GM21737 (cell line): Measurements from ENCODE around the gene ATP6V1B1.

Source experiments
- ATAC-seq: cut with Tn5 transposase; IDR thresholded peaks from one replicate; pipeline ENCODE4 v1.9.1; 2021; ENCODE audit warnings: mild to moderate bottlenecking, moderate library complexity; ENCODE audit not compliant: unreplicated experiment

ATP6V1B1 gene

GRCh38 chr2:70926042-70926441, 9.7 kb upstream of the ATP6V1B1 start:
- ATAC-seq: no peak

DNA sequence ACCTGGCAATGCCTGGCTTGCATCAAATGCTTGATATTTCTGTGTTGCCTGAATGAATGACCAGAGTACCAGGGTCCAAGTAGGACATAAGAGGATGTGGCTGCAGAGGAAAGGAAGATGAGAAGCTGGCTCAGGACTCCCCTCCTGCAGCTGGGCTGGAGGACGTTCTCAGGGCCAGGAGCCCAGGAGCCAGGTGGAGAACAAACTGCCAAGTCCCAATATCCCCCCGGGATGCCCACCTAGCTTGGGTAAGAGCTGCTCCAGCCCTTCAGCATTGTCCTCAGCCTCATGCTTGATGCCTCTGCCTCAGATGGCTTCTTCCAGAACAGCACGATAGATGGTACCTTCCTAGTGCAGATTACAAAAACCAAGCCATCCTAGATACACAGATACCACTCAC, 8.6 kb upstream of the ATP6V1B1 start:
- no peak for ATAC-seq

DNA sequence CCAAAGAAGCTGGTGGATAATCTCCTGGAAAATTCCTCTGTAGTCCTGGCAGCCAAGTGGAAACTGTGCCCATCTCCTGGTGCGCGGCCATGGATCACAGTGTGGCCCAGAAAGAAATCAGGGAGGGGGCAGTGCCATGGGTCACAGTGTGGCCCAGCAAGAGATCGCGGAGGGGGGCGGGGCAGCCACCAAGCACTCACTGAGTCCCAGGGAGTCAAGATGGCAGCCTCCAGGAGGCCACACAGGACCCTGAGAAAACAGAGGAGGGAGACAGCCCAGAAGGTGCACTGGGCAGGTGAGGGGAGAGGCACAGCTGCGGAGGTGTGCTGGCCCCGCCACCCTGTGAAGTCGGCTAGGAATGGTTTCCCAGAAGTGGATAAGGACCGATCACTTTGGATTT, 8.1 kb upstream of the ATP6V1B1 start:
- no peak for ATAC-seq

DNA sequence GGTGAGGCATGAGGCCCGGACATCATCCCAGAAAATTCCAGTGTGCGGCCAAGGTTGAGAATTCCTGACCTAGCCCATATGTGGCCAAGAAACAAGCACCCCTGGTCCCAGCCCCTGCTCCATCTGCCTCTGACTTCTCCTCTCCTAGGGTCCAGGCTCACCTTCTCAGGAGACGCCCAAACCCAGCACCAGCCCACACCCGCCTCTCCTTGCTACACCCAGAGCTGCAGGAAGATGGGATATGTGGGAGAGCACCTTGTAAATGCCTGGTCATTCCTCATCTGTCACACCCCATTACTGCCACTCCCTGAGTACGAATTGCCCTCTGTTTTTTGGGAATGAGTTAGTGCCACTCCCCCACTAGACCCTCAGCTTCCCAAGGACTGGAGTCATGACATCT, 7.3 kb upstream of the ATP6V1B1 start:
- no peak for ATAC-seq

DNA sequence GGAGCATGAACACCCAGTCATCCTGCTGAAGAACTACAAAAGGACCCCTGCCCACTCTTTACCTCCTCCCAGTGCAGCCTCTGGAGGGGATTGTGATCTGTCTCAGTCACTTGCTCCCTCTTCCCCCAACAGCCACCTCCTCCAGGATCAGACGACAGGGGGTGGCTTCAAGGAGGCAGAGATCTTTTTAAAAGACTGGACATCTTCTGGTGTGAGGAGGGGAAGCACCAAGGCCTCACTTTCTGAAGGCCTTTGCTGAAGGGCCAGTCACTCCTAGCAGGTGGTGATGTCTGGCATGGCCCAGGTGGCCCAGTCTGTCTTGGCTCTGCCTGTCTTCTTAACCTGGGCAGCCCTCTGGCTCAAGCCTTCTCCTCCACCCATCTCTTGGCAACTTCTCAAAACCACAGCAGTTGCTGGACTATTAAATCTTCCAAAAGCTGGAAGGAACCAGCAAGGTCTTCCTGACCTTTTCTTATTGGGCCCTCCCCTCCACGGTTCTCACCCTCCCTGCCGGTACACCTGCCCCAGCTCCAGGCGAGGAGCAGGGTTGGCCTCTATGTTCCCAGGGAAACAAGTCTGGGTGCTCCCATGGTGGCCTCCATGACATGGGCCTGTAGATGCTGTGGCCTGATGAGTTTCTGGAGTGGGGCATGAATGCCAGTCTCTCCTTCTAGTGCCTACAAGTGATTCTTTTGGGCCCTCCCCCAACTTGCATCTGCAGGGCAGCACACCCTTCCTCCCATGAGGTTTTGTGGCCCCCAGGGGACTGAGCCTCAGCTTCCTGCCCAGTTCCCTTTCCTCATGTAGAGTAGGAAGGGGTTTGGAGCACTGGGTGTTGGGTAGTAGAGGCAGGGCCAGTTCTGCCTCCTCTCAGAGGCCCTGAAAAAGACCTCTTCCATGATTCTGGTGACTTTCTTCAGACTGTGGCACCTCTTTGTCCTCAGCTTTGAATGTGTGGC, 5.0 kb upstream of the ATP6V1B1 start:
- no peak for ATAC-seq

DNA sequence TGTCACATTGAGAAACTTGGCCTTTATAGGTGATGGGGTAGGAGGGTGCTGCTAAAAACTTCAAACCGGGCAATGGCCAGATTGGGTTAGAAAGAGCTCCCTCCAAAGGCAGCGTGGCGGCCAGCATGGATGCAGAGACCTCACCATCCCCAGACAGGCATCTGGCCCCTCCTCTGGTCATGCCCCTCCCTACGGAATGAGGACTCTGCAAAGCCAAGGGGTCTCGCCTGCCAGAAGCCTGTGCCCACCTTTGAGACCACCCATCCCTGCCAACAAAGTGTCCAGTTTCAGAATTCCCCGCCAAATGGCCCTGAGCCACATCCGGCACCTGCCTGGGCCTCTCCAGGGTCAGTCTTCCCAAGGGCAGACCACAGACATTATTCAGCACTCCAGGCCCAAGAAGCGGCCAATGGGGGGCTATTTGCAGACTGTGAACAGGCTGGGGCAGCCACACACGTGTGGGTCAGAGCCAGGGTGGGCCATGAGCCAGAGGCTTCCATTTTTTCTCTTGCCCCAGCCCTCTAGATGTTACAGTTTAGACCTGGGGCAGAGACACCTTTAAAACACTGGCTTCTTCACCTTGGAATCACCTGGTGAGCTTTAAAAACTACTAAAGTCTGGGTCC, 4.2 kb upstream of the ATP6V1B1 start:
- no peak for ATAC-seq

DNA sequence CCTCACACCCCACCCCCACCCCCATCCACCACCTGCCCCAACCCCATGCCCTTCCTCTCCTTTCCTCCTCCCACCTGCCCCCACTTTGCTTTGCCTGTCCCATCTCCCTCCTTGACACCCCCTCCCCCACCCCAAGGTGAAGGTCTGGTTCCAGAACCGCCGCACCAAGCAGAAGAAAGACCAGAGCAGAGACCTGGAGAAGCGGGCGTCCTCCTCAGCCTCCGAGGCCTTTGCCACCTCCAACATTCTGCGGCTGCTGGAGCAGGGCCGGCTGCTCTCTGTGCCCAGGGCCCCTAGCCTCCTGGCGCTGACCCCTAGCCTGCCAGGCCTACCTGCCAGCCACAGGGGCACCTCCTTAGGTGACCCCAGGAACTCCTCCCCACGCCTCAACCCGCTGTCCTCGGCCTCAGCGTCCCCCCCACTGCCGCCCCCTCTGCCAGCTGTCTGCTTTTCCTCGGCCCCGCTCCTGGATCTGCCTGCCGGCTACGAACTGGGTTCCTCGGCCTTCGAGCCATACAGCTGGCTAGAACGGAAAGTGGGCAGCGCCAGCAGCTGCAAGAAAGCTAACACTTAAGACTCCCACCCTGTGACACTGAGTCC, 3.0 kb upstream of the ATP6V1B1 start:
- ATAC-seq: no peak

DNA sequence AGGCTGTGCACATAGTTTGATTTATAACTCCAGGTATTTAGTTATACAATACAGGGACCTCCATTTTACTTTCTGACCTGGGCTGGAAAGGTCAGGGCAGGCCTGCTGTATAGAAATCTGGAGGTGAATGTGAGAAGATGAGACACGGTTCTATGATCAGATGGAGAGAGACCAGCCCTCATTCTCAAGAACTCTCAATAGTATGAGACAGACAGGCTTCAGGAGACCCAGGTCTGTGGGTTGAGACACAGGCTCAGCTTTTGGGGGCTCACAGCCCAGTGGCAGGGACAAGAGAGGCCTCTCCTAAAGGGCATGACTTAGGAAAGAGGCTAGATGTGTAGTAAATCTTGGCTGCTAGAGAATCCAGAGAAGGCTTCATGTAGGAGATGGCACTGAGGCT, 719 bp upstream of the ATP6V1B1 start:
- ATAC-seq: no peak

- no peak for ATAC-seq
Measured at GRCh38 chr2:70936165-70936978, 672 bp downstream of the ATP6V1B1 start.

GRCh38 chr2:70936979-70937811, 1.5 kb downstream of the ATP6V1B1 start:
- ATAC-seq: no peak

DNA sequence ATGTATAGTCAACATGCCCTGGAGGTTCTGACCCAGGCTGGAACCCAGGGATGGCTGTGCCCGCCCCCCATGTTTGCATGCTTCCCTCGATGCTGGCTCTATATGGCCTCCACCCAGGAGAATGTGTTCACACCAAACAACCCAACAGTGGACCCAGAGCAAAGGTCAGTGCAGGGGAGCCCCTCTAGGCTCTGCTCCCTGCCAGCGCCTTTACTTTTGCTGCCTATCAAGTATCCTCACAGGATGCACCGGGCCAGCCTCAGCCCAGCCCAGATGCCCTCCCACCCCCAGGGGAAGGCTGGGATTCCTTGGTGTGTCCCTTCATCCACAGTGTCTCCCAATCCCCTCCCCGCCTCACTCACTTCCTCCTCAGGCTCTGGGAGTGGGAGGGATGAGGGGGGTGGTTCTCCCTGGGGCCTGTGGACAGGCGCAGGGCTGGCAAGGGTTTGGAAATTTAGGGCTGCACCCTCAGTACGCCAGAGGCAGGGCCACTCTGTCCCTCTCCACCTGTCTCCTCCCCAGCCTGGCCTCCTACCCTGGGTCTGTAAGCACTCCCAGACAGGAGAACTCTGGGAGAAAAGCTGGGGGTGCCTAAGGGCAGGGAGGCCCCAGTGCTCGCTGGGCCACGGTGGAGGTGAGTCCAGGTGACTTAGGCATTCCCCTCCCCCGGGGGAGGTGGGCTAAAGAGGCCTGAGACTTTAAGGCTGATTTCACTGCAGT, 2.3 kb downstream of the ATP6V1B1 start:
- ATAC-seq: no peak

DNA sequence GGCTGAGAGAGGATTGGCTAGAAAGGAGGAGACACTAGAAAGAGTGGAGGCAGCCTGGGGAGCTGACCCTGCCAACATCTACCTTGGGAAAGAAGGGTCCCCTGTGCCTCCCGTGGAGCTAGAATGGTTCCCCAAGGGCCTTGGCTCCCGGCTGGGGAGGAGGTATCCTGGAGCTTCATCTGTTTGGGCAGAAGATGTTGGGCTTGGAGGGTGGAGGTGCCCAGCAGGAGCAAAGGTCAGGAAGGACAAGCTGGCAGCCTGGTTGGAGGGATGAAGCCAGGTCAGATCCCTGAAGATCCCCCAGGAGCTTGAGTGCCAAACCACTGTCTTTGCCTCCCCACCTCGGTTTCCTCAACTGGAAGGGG, 2.9 kb downstream of the ATP6V1B1 start:
- no peak for ATAC-seq

DNA sequence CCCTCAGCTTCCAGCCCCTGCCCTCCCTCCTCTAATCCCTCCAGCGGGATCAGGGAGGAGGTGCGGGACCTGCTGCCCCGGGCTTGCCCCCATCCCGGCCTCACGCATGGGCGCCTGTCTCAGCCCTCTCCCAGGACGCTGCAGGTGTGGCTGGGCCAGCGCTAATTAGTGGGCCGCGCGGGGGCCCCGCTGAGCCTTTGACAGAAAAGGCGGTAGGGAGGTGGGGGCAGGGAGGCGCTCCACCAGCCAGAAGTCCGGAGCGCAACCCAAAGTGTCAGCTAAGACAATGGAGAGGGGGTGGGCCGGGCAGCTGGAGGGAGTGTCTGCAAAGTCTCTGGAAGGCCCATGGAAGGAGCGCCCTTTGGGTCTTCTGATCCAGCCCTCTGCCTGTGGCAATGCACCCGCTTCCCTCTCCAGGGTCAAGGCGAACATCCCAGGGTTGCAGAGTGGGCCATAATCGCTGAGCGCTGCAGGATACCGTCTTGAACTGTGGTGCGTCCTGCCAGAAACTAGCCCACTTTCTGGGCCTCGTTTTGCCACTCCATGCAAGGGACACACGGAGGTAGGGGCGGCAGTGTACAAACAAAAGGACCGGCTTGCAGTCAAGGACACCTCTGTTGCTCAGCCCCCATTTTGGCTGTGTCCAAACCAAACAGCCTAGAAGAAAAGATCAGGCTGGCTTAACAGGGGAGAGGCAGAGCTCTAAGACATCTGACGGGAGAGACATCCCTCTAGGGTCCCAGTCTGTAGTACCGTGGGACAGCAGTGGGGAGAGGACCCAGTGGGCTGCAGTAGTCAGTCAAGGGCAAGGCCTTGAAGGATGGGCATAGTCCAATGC, 3.5 kb downstream of the ATP6V1B1 start:
- no peak for ATAC-seq

DNA sequence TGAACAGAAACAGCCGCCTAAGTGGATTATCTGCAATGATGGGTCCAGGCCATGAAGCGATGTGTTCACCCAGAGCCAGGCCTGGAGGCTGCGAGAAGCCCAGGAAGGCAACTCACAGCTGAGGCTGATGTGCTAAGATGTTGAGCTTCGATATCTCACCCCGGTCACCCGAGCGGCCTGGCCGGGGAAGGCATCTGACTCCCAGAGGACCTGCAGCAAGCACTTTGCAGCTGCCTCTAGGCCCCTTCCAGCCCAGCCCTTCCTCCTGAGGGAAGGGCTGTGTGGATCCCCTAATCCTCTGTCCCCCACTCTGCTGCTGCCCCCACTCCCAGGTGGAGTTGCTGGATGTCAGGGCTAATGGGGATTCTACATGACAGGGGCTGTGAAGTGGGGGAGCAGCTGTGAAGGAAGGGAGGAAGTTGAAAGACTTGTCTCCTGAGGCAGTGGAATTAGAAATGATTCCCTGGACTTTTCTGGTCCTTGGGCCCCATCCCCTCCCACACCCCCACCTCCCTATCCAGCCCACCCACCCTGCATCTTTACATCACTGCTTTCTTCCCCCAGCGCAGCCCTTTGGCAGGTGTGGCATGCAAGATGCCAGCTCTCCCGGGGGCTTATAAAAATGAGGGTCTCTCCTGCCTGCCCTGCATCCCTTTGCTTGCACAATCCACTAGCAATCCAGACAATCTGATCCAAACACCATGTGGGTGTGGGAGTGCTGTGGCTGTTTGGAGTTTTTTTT, 4.3 kb downstream of the ATP6V1B1 start:
- ATAC-seq: no peak

DNA sequence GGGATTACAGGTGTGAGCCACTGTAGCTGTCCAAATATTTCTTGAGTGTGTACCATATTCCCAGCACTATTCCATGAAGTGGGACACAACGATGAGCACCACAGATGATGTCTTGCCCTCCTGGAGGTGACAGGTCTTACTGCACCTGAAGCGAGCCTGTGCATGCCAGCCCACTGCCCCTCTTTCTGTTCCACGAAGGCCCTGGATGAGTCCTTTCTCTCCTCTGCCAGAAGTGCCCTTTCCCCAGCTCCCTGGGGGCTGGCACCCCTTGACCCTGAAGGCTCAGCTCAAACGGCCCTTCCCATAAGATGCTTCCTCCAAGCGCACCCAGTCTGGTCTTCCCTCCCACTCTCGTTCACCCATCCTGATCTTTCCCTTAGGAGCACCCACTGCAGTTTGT, 5.5 kb downstream of the ATP6V1B1 start:
- no peak for ATAC-seq

GRCh38 chr2:70941701-70942100, 6.0 kb downstream of the ATP6V1B1 start:
- no peak for ATAC-seq

GRCh38 chr2:70942396-70943204, 6.9 kb downstream of the ATP6V1B1 start:
- ATAC-seq: no peak
